CD1c-positive myeloid dendritic cell (primary cell): Measurements from ENCODE around the gene NUDT17.

Experiments used
- DNase-seq: peaks from one replicate; pipeline ENCODE4 v3.0.0-alpha.2; 2016; ENCODE audit errors: extremely low spot score

NUDT17 gene

DNA sequence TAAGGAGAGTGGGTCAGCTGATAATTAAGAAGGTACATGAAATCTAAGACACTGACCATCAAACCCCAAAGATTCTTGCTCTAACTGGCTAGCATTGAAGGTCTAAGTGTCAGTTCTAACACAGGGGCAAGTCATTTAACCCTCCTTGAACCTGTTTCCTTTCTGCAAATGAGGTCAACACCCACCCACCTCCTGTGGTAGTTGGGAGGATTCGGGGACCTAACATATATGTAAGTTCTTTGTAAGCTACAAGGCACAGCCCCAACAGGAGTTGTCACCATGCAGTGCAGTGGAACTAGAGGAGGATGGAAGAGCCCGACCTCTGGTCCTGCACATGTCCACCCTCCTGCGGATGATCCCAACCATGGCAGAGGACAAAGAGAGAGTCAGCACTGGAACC, 2.4 kb downstream of the NUDT17 start:
- DNase-seq, result no peak

GRCh38 chr1:145849356-145850160, 4.1 kb downstream of the NUDT17 start:
- no peak for DNase-seq

- no peak for DNase-seq
Measured at GRCh38 chr1:145855426-145855948, 10.1 kb downstream of the NUDT17 start.

- DNase-seq, result no peak
Measured at GRCh38 chr1:145857170-145857569, 11.7 kb downstream of the NUDT17 start.

- peak; percentile 26 for DNase-seq
Measured at GRCh38 chr1:145858238-145858900, 12.9 kb downstream of the NUDT17 start.

GRCh38 chr1:145858901-145859490, 13.6 kb downstream of the NUDT17 start, which contains the start of gene PIAS3:
TSS of gene PIAS3 (minus strand) at chr1:145859081. CDS start at chr1:145858990, 91 bp downstream.
- peak; percentile 93 for DNase-seq

- DNase-seq, result peak; percentile 88
Measured at GRCh38 chr1:145859491-145860023, 14.1 kb downstream of the NUDT17 start.

DNA sequence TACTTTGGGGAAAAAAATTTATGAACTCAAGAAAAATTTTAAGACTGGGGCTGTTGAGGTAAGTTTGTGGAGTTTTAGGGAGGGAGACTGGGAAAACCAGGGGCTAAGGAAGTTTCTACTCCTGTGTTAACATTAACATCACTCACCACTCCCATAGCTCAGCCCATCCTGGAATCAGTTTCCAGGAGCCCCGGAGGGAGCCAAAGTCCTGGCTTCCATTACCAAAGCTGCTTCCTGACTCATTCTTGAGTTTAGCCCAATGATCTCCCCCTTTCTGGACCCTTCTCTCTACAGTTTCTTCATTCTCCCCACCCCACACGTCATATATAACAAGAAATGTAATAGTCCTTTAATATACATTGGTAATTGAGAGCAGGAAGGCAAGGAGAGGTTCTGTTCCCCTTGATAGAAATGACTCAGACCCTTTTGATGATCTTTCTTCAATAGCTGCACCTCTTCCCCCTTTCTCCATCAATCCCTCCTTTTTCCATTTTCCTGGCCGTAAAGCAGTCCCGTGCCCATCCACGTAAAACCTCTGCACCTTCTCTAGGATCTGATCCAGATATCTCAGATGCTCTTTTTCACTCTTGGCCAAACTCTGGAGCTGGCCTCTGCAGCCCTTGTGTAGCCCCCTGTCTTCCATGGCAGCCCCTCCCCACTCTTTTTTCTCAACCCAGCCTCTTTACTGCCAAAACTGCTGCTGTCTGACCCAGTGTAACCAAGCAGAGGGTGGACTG, 18.0 kb downstream of the NUDT17 start:
- DNase-seq, result no peak

DNA sequence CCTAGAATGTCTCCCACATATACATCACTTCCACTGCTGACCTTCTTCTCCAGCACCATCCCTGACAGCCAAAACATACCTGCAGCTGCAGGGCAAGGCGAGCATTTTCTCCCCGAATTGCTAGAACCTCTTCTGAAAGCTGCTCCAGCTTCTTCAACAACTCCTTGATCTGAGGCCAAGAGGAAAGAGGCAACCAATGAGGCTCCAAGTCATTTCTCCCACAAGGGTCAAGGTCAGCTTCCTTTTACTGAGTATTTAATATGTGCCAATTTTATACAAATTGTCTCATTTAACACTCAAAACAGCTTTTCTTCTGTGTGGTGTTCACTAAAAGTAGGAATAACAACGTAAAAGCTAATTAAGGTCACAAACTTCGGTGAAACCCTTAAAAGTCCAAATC, 22.8 kb downstream of the NUDT17 start:
- DNase-seq, result no peak

DNA sequence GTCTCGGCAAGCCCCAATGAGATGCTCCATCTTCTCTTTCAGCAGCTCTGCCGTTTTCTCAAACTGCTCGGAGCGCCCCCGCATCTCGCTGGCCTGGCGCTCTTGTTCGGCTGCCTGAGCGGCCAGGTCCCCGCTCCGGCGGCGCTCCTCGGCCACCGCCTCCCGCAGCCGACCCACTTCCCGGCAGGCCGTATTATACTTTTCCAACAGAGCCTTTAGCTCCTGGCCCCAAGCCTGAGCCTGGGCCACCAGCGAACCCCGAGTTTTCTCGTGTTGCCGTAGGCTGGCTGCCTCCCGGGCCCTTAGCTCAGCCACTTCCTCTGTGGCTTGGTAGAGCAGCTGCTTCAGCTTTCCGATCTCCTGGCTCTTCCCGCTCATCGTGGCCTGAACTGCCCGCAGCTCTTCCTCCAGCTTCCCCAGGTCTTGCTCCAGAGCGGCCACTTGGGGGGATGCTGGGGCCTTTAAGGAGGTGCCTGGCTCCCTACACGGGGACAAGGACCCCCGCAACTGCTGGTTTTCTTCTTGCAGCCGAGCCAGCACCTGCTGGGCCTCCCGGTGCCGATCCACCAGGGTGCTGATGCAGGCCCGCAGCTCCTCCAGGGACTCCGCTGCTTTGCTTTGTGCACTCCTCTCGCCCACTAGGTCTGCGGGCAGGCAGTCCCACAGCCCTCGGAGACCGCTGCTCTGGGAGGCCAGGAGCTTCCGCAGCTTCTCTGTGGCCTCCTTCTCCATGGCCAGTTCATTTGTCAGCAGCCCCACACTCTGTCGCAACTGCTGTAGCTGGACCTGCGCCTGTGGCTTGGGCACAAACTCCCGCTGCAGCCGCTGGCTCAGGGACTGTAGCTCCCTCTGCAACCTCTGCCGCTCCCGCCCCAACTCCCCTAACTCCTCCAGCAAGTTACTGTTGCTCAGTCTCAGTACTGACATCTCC, 26.8 kb downstream of the NUDT17 start:
- peak; percentile 63 for DNase-seq

DNA sequence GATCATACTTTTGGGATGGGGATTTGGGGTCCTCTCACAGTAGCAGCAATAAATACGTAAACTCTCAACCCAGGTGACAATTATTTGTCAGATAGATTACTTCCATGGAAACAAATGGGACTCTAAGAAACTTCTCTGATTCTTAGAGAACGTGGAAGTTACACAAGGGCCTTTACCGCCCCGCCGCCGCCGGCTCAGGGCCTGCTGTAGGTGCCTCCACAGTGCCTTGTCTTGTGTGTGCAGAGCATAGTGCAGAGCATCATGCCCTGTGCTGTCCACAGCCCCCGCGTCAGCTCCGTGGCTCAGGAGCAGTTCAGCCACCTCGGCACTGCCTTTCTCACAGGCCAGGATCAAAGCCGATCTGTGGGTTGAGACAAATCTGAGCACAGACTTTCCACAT, 29.2 kb downstream of the NUDT17 start:
- DNase-seq, result no peak

GRCh38 chr1:145877923-145878486, 32.6 kb downstream of the NUDT17 start:
- no peak for DNase-seq

DNA sequence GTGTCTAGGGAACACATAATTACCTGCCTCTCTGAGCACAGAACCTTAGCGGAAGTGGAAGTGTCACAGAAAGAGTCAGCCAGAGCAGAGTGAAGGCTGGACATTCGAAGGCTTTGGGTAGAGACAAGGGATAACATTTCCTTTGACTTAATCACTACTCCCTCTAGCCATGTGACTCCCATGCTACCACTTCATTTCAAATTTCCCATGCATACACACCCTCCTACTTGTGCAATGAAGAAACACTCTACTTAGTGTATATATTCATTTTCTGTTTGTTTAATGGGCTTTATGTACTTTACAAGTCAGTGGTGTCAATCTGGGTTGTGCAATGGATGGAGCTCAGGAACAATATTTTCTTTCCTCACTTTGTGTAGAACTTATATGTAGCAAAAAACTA, 33.3 kb downstream of the NUDT17 start:
- DNase-seq, result no peak

GRCh38 chr1:145879775-145880174, 34.3 kb downstream of the NUDT17 start:
- no peak for DNase-seq

DNA sequence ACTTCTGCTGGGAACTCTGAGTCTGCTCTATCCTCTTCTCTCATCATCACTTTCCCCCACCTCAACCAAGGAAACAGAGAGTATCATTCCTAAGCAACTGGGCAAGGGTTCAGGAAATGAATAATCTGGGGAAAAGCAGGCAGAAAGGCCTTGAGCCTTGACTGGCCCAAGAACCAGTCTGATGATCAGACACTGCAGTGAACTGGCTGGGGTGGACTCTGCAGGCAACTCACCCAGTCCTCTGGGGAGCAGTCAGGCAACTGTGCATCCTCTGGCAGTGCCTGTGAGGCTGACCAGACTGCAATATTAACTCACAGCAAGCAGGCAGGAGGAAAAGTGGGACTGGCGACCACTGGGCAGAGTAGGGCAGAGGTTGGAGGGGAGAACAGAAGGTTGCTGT, 39.2 kb downstream of the NUDT17 start:
- DNase-seq, result no peak

DNA sequence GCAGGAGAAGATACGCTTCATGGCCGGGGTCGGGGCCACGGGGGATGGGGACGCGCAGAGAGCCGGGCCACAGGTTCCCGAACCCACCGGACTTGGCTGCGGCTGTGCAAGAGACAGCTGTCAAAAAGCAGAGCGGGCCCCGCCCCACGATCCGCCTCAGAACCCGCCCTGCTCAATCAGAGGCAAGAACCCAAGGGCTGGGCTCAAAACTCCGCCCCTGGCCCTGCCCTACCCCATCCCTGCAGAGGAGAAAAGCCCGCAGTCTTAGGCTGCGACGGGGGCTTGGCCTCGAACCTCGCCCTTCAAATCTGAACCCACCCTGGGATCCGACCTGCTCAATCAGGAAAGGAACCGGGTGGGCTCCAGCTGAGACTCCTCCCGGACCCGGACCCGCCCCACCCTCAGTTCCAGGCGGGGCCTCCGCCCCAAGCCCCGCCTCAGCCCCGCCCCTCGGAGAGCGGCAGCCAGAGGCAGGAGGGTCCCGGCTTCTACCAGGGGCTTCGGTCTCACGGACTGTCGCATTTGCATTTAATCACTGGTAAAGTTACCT, 40.4 kb downstream of the NUDT17 start, which contains the start of gene ANKRD35:
ANKRD35 (minus strand) TSS at position 129 of the 550 bp plus-strand sequence; CDS start at position 21, 108 bp downstream.
- DNase-seq, result peak; percentile 87

- no peak for DNase-seq
Measured at GRCh38 chr1:145886390-145886789, 41.0 kb downstream of the NUDT17 start.

- no peak for DNase-seq
Measured at GRCh38 chr1:145886816-145887215, 41.4 kb downstream of the NUDT17 start.

DNA sequence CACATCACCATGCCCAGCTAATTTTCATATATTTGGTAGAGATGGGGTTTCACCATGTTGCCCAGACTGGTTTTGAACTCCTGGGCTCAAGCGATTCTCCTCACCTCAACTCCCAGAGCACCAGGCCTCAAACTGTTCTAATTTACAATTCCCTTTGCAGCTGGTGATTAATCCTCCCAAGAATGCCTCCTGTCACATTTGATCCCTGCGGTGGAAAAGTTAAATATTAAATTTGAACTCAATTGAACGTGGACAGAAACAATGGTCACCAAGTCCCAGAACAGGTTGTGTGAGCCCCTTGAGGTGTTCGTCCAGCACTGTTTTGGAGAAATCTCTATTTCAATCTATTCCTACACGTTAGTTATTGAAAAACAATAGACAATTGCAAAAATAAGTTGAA, 42.2 kb downstream of the NUDT17 start:
- DNase-seq, result no peak

- DNase-seq, result no peak
Measured at GRCh38 chr1:145889722-145890121, 44.3 kb downstream of the NUDT17 start.
